HG03457 (cell line): Measurements from ENCODE around the gene CAPN11.
"Not testable (repeated sequence)": the region's sequence is repeated elsewhere in the genome, so short reads cannot be mapped to it uniquely, and the experiment has no call there.

Experiments
- ATAC-seq: cut with Tn5 transposase; IDR thresholded peaks from one replicate; pipeline ENCODE4 v1.9.1; 2021; ENCODE audit warnings: moderate number of reproducible peaks; ENCODE audit not compliant: unreplicated experiment

CAPN11 gene

DNA sequence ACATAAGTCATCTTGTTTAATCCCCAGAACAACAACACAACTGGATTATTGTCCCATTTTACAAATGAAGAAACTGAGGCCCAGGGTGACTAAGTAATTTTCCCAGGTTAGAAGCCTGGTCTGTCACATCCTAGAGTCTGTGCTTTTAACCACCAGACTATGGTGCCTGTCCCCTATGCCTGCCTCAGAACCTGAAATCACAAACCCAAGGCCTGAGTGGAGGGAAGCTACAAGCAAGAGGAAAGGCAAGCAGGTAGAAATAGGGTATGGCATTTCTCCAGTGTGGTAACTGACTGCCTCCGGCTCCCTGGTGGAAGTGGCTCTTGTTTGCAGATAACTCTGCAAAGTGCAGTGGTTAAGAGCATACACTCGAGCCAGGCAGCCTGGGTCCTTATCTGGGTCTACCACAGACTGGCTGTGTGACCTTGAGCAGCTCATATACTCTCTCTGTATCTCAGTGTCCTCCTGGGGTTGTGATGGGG is 28.7 kb upstream of the CAPN11 start:
- ATAC-seq = no peak

DNA sequence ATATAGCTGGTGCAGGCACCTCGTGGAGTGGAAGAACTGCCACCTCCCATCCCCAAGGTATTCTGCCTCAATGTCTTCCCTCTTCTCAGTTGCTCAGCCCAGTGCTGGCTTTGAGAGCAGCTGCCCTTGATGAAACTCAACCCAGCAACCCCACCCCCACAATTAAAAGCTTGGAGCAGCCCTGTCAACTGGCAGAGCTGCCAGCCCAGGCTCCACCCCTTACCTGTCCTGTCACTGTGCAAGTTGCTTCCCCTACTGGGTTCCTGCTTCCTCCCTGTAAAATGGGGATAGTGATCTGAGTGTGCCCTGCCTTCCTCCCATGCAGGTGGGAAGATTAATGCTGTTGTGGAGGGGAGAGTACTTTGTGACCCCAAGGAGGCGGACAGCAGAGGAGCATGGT is 26.7 kb upstream of the CAPN11 start:
- no peak for ATAC-seq

DNA sequence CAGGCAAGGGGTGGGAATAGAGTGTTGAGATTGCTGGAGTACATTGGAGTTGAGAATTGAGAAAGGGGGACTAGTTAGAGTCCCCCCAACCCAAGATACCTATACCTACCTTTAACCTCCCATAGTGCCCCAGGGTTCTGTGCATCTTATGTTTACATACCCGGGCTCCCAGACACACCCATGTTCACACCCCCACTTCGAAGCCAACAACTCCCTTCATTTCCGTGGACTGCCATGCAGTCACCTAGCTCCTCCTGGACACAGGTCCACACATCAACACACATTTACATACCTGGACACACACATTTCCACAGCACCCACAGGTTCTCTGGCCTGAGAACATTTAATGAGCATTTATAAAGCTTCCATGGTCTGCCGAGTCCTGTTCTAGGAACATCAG is 26.1 kb upstream of the CAPN11 start:
- no peak for ATAC-seq

DNA sequence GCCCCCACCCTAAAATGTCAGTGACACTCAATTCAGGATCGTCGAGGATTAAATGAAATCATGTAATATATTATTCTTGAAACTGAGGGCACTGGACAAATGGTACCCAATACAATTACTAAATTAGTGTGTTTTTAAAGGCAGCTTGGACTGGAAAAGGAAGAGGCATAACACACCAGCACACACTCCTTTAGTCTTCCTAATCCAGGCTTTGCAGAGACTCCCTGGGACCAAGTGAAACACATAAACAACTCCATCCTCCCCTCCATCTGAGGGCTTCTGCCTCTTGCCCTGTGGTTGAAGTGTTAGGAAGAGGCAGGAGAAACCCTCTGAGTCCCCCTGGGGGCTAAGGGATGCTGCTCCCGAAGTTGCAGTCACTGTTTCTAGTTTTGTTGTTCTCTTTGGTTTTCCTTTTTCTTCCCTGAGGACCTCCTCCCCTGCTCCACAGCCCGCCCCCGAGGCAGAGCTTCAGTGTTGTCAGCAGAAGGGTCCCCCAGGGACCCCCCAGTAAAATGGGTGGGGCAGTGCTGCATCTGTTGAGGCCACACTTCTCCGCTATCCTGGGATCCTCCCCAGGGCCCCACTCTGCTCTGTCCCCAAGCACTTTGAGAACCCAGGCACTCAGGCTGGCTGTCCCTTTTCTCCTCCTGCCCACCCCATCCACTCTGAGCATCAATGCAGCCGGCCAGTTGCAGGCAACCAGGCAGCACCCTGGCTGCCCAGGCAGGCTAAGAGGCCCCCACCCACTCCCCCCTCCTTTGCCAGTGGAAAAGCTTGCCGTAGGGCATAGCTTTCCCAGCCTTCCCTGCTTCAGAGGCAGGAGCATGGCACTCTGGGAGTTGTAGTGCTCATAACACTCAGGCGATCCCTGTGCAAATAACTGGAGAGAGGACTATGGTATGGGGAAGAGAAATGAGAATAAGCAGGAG is 25.4 kb upstream of the CAPN11 start:
- no peak for ATAC-seq

DNA sequence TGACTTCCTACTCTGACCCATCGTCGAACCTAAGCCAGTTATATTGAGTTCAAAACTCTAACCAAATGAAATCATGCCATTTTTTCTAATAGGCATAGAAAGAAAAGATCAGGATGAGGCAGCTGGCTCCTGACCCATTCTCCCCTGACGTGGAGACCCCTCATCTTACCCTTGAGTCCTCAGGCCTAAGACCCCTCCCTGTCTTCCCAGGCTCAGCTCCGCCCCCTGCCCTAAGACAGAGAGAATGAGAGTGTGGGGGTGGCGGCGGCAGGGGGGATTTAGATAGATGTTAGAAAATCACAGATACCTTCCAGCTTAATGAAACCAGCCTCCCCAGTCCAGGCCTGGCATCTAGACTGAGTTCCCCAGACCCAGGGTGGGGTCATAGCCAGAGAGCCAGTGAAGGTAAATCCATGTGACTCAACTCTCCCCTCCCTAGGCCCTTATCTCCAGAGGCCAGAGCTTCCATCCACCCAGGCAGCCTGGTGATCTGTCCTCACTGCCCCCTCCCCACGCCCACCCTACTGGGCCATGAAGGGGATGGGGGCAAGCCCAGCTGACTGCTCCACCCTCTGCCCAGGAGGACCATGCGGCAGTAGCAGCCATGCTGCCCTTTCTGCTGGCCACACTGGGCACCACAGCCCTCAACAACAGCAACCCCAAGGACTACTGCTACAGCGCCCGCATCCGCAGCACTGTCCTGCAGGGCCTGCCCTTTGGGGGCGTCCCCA is 24.5 kb upstream of the CAPN11 start:
- ATAC-seq = no peak

DNA sequence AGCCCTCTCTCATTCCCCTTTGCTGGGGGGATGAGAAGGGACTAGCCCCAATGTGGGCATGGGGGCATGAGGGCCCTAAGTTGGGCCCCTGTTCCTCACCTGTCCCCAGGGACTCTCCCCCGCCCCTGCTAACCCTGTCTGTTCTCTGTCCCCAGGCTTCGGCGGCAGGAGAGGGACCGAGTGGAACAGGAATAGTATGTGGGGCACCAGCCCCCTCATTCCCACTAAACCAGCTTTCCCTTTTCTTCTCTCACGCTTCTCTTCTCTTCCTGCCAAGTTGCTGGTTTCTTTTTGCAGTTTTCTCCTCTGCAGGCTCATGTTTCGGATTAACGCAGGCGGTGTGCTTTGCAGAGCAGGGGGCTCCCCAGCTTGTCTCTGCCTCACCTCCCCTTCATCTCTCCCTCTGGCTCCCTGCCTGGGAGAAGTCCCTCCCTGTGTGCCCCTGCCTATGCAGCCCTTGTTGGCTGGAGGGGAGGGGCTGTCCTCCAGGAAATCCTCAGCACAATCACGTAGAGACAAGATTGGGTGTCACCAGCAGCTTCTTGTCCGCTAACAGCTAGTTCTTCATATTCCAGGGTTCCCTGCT is 23.4 kb upstream of the CAPN11 start:
- ATAC-seq = no peak

DNA sequence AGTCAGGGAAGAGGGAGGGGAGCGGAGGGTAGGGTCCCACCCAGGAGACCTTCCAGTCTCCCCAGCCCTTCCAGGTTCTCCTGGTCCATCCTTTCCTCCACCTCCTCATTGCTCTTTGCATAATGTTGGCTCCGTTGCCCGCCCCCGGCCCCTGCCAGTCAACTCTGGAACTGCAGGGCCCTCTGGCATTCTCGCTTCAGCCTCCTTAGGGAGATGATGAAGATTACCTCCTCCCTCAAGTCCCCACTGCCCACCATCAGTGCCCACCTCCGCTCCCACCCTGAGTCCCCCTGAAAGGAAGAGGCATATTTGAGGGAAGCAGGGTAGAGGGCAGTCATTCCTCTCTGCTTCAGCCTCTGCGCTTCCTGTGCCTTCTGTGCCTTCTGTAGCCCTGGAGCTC is 22.7 kb upstream of the CAPN11 start:
- ATAC-seq = no peak

DNA sequence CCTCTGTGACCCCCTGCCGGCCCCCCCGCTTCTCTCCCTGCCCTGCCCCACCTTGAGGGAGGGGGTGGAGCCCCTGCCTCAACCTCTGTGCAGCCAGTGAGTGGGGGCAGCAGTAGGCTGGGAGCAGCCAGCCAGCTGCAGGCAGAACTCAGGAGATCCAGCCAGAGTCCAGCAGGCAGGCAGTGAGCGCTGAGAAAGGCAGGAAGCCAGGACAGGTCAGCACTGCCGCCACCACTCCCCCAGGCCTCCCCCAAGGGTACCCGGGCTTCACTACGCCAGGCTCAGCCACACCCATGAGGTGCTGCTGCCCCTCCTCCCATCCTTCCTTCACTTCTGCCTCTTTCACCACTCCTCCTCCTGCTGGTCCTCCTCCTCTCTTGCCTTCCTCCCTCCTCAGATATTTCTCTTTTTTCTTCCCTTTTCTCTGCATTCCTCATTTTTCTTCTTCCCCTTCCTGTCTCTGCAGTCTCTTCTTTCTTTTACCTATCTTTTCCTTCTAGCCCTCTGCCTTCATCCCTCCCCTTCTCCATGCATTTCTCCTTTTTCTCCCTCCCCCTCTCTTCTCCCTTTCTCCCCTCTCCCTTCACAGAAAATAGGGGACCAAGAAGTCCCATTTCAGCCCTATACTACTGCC is 19.8 kb upstream of the CAPN11 start:
- no peak for ATAC-seq

DNA sequence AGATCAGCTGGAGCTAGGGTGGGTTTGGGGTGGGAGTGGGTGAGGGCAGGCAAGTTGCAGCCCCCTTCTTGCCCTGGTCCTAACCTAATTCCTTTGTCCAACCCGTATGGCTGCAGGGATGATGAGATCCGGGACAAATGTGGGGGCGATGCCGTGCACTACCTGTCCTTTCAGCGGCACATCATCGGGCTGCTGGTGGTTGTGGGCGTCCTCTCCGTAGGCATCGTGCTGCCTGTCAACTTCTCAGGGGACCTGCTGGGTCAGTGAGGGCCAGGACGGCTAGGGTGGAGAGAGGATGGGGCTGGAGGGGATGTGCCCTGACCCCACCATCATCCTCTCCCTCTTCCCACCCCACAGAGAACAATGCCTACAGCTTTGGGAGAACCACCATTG is 19.3 kb upstream of the CAPN11 start:
- ATAC-seq = no peak

DNA sequence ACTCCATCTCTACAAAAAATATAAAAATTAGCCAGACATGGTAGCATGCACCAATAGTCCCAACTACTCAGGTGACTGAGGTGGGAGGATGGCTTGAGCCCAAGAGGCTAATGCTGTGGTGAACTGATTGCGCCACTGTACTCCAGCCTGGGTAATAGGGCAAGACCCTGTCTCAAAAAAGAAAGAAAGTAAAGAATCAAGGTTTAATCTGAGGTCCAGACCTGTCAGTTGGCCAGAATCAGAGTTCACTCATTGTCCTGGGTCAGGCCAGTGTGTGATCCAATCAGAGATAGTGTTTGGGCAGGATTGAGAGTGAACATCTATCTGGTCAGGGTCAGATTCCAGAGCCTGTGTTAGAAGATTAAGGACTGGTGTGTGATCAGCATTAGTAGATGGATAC is 15.8 kb upstream of the CAPN11 start:
- ATAC-seq = no peak

DNA sequence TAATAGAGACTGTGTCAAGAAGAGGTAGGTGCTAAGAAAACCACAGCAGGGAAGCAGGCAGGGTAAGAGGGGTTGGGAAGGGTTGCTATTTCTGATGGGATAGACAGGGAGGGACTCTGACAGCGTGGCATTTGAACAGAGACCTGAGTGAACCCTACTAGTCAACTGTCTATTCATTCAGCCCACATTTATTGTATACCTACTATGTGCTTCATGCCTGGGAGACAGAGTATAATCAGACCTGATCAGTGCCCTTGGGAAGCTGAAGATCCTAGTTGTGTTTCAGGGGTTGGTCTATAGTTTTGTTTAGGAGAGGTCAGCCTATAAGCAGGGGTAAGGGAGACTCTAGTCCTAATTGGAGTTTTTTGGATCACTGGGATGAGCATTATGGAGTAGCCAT is 14.9 kb upstream of the CAPN11 start:
- no peak for ATAC-seq

DNA sequence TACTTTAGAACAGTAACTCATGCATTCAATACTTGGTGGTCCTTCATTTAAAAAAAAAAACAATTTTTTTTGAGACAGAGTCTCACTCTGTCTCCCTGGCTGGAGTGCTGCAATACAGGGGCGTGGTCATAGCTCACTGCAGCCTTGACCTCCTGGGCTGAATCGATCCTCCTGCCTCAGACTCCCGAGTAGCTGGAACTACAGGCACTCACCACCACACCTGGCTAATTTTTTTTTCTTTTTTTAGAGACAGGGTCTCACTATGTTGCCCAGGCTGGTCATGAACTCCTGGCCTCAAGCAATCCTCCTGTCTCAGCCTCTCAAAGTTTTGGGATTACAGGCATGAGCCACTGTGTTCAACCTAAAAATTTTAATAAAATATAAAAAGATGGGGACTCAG is 14.1 kb upstream of the CAPN11 start:
- not testable (repeated sequence) for ATAC-seq

DNA sequence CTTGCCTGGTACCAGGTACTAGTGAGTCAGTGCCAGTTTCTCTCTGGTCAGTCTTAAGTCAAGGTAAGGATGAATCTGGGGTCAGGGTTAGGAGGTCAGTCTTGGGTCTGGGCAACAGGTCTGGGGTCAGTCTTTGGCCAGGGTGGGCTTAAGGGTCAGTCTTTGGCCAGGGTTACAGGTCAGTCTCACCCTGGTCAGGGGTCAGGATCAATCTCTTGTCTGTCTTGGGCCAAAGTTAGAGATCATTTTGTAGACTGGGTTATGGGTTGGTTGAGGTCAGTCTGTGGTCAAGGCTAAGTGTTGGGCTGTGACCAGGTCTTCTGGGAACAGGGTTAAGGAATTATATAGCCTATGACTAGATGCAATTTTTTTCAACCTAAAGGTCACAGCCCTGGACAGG is 12.8 kb upstream of the CAPN11 start:
- no peak for ATAC-seq

DNA sequence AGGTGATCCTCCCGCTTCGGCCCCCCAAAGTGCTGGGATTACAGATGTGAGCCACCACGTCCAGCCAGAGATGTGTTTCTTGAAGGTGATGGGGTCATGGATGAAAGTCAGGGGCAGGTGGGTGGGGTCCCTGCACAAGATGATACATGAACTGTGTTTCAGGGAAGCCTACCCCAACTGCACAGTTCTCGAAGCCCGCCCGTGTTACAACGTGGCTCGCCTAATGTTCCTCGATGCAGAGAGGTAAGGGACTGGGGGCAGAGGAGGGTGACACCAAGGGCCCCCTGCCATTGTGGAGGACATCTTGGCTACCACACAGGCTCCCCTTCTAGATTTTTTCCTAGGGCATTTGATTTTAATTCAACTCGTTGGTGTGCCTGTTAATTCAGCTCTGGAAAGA is 11.9 kb upstream of the CAPN11 start:
- no peak for ATAC-seq

DNA sequence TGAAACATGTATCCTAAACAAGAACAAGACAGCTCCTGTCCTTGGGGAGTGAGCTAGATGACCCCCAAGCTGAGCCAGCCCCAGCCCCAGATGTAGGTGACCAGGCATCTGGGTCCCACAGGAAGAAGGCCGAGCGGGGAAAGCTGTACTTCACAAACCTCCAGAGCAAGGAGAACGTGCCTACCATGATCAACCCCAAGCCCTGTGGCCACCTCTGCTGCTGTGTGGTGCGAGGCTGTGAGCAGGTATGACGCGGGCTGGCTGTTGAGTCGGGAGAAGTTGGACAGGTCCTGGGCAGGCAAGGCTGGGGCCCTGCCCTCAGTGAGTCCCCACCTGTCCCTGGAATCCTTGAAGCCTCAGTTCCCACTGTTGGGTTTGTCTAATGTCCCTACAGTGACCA is 11.4 kb upstream of the CAPN11 start:
- no peak for ATAC-seq

DNA sequence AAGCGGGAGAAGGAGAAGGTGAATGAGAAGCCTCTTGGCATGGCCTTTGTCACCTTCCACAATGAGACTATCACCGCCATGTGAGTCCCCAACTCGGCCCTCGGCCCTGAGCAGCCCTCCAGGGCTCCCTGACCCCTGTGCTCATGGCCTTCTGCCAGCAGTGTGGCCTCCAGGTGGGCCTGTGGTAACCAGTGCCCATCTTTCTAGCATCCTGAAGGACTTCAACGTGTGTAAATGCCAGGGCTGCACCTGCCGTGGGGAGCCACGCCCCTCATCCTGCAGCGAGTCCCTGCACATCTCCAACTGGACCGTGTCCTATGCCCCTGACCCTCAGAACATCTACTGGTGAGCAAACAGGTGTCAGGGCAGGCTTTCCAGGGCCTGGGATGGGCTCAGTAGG is 10.3 kb upstream of the CAPN11 start:
- ATAC-seq = no peak

DNA sequence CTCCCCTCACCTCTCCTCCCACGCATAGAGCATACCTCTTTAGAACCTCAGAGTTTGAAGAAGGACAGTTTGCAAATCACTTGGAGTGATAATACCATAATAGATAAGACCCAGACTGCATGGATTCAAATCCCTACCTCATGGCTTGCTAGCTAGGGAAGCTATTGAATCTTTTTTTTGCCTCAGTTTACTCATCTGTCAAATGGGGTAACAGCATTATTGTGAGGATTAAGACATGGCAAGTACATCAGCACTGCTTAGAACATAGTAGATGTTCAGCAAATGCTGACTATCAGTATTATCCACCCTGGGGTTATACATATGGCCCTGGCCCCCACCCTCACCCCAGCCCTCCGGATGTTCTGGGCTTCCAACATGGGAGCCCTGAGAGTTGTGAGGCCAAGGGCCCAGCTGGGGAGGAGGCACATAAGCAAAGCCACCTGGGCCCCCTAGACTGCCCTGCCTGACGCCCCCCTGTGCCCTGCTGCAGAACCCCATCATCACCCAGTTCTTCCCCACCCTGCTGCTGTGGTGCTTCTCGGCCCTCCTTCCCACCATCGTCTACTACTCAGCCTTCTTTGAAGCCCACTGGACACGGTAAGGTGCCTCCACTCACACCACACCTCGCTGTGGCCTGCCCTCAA is 9.1 kb upstream of the CAPN11 start:
- ATAC-seq = no peak

DNA sequence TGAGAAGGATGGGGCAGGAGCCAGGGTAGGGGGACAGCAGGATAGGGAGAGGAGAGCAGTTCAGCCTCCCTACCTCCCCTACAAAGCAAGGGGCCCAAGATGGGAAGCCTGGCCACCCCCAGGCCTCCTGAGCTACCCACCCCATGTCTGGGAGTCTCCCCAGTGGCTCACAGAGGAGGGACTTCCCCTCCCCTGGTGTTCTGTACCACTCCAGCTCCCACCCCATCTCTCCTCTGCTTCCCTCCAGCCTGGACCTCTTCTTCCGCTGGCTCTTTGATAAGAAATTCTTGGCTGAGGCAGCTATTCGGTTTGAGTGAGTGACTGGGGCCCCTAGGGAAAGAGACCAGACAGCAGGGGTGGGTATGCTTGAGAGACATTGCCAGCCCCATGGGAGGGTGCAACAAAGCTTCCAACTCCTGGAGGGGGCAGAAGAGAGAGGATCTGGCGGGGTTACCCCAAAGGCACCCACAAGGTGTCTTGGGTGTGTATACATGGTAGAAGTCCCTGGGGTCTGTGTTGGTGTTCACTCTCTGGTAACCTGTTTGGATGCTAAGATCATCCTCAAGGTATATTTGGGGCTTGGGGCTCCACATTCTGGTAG is 8.2 kb upstream of the CAPN11 start:
- ATAC-seq = no peak

DNA sequence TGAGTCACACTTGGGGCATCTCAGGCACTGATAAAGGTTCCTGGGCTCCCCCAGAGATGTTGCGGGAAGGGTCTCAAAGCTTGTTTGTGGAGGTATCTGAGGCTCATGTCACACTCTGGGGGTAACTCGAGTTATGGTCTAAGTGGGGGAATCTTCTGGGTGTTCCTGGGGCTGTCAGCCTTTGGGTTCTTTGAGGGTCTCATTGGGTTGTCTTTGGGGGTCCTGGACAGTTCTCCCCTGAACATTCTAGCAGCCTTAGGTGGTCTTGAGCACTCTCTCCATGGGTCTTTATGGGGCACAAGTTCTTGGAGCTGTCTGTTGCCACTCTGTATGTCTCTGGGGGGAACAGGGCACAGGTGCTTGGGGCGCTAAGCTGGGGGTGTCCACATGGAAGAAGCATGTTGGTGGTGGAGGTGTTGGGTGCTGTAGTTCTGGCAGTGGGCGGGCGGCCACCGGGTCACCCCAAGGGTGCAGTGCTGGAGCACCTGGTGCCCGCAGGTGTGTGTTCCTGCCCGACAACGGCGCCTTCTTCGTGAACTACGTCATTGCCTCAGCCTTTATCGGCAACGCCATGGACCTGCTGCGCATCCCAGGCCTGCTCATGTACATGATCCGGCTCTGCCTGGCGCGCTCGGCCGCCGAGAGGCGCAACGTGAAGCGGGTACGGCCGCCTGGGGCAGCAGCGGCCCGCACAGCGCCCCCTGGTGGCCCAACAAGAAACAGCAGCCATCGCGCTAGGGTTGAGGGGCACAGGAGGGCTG is 7.1 kb upstream of the CAPN11 start:
- ATAC-seq = no peak

DNA sequence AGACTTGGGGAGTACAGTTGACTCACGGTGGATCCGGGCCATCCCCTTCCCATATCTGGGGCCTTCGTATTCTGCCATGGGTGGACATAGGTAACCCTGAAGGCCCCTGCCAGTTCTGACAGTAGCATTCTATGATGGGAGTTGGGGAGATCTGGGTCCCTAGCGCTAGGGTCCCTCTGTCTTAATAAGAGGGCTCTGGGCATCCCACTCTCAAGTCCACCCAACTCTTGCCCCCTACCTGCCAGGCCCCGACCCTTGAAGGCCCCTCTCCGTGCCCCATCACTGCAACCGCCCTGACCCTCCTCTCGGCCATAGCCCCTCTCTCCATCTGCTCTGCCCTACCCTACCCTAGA is 6.5 kb upstream of the CAPN11 start:
- no peak for ATAC-seq
